AG08395 (cell line): ENCODE measurements around the gene GPBP1L1.
A peak's percentile ranks its signal among the peaks of the same experiment; 100 is the strongest.

Experiments used
- DNase-seq: peaks from one replicate; pipeline ENCODE4 v3.0.0; 2012; ENCODE audit warnings: mixed read lengths, low spot score

The GPBP1L1 gene

GRCh38 chr1:45589861-45590260 lies 96.5 kb downstream of the GPBP1L1 start:
- DNase-seq = no peak

GRCh38 chr1:45586769-45587168 lies 99.6 kb downstream of the GPBP1L1 start:
- no peak for DNase-seq

- DNase-seq = no peak
Measured at GRCh38 chr1:45585496-45586075, 100.7 kb downstream of the GPBP1L1 start.

GRCh38 chr1:45585110-45585426 lies 101.3 kb downstream of the GPBP1L1 start:
- no peak for DNase-seq

GRCh38 chr1:45584351-45585109 lies 101.8 kb downstream of the GPBP1L1 start:
- peak; percentile 96 for DNase-seq

- DNase-seq = peak; percentile 93
Measured at GRCh38 chr1:45583666-45584350, 102.5 kb downstream of the GPBP1L1 start, which contains the start of gene NASP. Gene NASP (plus strand): TSS chr1:45584041. CDS start chr1:45584147, 106 bp downstream.

- peak; percentile 100 for DNase-seq
Measured at GRCh38 chr1:45583264-45583665, 103.1 kb downstream of the GPBP1L1 start.
